ENCODE measurements around the gene GRPEL1.

DNA sequence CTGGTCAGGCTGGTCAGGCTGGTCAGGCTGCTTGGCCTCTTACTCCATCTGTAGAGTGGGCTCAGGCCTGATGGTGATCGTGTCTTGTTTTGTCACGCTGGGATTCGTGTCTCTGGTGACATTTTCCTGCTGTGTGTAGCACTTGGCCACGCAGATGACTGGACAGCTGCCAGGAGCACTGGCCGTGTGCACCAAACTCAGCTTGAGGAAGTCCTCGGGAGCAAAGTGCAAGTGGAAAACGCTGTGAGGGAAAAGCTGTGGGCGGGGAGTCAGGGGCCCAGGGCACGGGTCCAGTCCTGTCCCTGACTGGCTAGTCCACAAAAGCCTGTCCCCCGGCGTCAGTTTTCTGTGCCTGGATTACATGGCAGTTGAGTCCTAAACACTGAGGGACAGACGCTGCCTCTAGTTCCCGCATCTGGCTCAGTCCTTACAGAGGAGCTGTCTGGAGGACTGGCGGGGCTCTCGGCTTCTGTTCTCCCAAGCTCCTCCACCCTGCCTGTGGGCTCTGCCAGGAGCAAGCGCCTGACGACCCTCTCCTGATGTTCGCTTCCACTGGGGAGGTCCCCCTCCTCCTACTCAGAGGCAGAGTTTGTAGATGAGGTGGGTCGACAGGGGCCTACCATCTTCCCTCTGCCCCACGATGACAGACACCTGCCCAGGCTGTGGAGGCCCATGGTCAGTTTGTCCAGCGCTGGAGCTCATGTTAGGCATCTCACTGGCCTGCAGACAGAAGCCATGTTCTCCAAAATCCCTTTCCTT lies 35.9 kb upstream of the GRPEL1 start:
- TF ChIP-seq, protein P1, sequence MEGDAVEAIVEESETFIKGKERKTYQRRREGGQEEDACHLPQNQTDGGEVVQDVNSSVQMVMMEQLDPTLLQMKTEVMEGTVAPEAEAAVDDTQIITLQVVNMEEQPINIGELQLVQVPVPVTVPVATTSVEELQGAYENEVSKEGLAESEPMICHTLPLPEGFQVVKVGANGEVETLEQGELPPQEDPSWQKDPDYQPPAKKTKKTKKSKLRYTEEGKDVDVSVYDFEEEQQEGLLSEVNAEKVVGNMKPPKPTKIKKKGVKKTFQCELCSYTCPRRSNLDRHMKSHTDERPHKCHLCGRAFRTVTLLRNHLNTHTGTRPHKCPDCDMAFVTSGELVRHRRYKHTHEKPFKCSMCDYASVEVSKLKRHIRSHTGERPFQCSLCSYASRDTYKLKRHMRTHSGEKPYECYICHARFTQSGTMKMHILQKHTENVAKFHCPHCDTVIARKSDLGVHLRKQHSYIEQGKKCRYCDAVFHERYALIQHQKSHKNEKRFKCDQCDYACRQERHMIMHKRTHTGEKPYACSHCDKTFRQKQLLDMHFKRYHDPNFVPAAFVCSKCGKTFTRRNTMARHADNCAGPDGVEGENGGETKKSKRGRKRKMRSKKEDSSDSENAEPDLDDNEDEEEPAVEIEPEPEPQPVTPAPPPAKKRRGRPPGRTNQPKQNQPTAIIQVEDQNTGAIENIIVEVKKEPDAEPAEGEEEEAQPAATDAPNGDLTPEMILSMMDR (IDR thresholded peaks at IDR 0.05; ENCODE audit: low read depth, low read length) = no peak
- TF ChIP-seq EZH2phosphoT487 (IDR thresholded peaks at IDR 0.05; ENCODE audit: low read depth) = no peak
